PC-3 (cell line): ENCODE measurements around the gene RAI14.

ENCODE experiments used
- CTCF ChIP-seq: fragments of 300-600 bp; sonication (generic); conservative IDR thresholded peaks from 2 replicates; pipeline ENCODE4 v1.5.1; 2017; ENCODE audit warnings: antibody characterized with exemption, low read depth, mild to moderate bottlenecking, low read length
- EZH2 ChIP-seq: fragments of 300-600 bp; sonication (generic); IDR thresholded peaks from one replicate; pipeline ENCODE4 v1.6.1; 2017; ENCODE audit warnings: antibody characterized with exemption, mild to moderate bottlenecking, low read length; ENCODE audit not compliant: unreplicated experiment

- no peak for TF ChIP-seq CTCF
- no peak for TF ChIP-seq EZH2
These were observed 16.1 kb downstream of the RAI14 start for GRCh38 chr5:34672196-34672595.
